ENCODE measurements around the gene LAPTM4A. TPM values are rescaled to one million over a fixed set of nuclear protein-coding genes. Genes with fewer than 3 reads are reported as not detected.

Gene LAPTM4A
- total RNA-seq, 2 donors from 2014 or later, result 285 to 291 TPM

- H3K27me3 ChIP-seq (ENCODE audit: control insufficient read depth, insufficient read depth, low read length, poor library complexity, severe bottlenecking), result peaks cover 7% of the 10 kb centered on the region
- H3K36me3 ChIP-seq (ENCODE audit: control insufficient read depth, insufficient read depth, low read length), result no peaks in the 10 kb centered on the region
- H3K9me3 ChIP-seq (ENCODE audit: control insufficient read depth, low read length), result no peaks in the 10 kb centered on the region
- TF ChIP-seq, protein P1, sequence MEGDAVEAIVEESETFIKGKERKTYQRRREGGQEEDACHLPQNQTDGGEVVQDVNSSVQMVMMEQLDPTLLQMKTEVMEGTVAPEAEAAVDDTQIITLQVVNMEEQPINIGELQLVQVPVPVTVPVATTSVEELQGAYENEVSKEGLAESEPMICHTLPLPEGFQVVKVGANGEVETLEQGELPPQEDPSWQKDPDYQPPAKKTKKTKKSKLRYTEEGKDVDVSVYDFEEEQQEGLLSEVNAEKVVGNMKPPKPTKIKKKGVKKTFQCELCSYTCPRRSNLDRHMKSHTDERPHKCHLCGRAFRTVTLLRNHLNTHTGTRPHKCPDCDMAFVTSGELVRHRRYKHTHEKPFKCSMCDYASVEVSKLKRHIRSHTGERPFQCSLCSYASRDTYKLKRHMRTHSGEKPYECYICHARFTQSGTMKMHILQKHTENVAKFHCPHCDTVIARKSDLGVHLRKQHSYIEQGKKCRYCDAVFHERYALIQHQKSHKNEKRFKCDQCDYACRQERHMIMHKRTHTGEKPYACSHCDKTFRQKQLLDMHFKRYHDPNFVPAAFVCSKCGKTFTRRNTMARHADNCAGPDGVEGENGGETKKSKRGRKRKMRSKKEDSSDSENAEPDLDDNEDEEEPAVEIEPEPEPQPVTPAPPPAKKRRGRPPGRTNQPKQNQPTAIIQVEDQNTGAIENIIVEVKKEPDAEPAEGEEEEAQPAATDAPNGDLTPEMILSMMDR (conservative IDR thresholded peaks at IDR 0.05), result no peak
- 2 to 4% methylated on average over 5 to 10 of the region's 10 CpGs for WGBS, 2 experiments (ENCODE audit: insufficient coverage in 1 of 2, insufficient read length in 1 of 2)
- no peak for DNase-seq
- Mint-ChIP-seq H3K27ac (no peak overlapping the region), H3K4me1 (peaks cover 25% of the 10 kb centered on the region), H3K36me3 (ENCODE audit: low read depth) (no peaks in the 10 kb centered on the region), H3K9me3 (no peaks in the 10 kb centered on the region), H3K27me3 (ENCODE audit: insufficient read depth) (peaks cover 19% of the 10 kb centered on the region), H3K4me3 (no peak overlapping the region)
- H3K4me1 ChIP-seq (ENCODE audit: control insufficient read depth, insufficient read depth, low read length), result no peaks in the 10 kb centered on the region
- H3K27ac ChIP-seq (ENCODE audit: low read depth, low read length), result peak overlapping the region; percentile 94
- H3K4me3 ChIP-seq (ENCODE audit: low read length), result peak overlapping the region; percentile 97
- H3K9ac ChIP-seq (ENCODE audit: extremely low read depth, low read length, poor library complexity, severe bottlenecking), result peak overlapping the region; percentile 89
Observed at GRCh38 chr2:20052229-20052851, 912 bp upstream of the LAPTM4A start.

- Mint-ChIP-seq H3K4me1 (peaks cover 26% of the 10 kb centered on the region), H3K4me3 (no peak overlapping the region), H3K27me3 (ENCODE audit: insufficient read depth) (peaks cover 6% of the 10 kb centered on the region), H3K36me3 (ENCODE audit: low read depth) (peaks cover 3% of the 10 kb centered on the region), H3K9me3 (no peaks in the 10 kb centered on the region), H3K27ac (no peak overlapping the region)
- Histone ChIP-seq H3K4me1 (ENCODE audit: control insufficient read depth, insufficient read depth, low read length) (no peaks in the 10 kb centered on the region), H3K36me3 (ENCODE audit: control insufficient read depth, insufficient read depth, low read length) (no peaks in the 10 kb centered on the region), H3K27me3 (ENCODE audit: control insufficient read depth, insufficient read depth, low read length, poor library complexity, severe bottlenecking) (no peaks in the 10 kb centered on the region), H3K9ac (ENCODE audit: extremely low read depth, low read length, poor library complexity, severe bottlenecking) (peak overlapping the region; percentile 89), H3K27ac (ENCODE audit: low read depth, low read length) (peak overlapping the region; percentile 81), H3K9me3 (ENCODE audit: control insufficient read depth, low read length) (no peaks in the 10 kb centered on the region), H3K4me3 (ENCODE audit: low read length) (peak overlapping the region; percentile 97)
- DNase-seq, result peak; percentile 87
- TF ChIP-seq, protein P1 (conservative IDR thresholded peaks at IDR 0.05), result peak; percentile 33
- 0% methylated on average over 21 to 47 of the region's 47 CpGs for WGBS, 2 experiments (ENCODE audit: insufficient coverage in 1 of 2, insufficient read length in 1 of 2)
Observed at GRCh38 chr2:20050646-20051531, 539 bp downstream of the LAPTM4A start.

- Histone ChIP-seq H3K27me3 (ENCODE audit: control insufficient read depth, insufficient read depth, low read length, poor library complexity, severe bottlenecking) (no peaks in the 10 kb centered on the region), H3K4me3 (ENCODE audit: low read length) (peak overlapping the region; percentile 97), H3K9ac (ENCODE audit: extremely low read depth, low read length, poor library complexity, severe bottlenecking) (peak overlapping the region; percentile 89), H3K4me1 (ENCODE audit: control insufficient read depth, insufficient read depth, low read length) (no peaks in the 10 kb centered on the region), H3K9me3 (ENCODE audit: control insufficient read depth, low read length) (no peaks in the 10 kb centered on the region), H3K27ac (ENCODE audit: low read depth, low read length) (peak overlapping the region; percentile 81), H3K36me3 (ENCODE audit: control insufficient read depth, insufficient read depth, low read length) (no peaks in the 10 kb centered on the region)
- DNase-seq, result no peak
- Mint-ChIP-seq H3K36me3 (ENCODE audit: low read depth) (peaks cover 3% of the 10 kb centered on the region), H3K27me3 (ENCODE audit: insufficient read depth) (peaks cover 2% of the 10 kb centered on the region), H3K4me3 (no peak overlapping the region), H3K9me3 (no peaks in the 10 kb centered on the region), H3K4me1 (peaks cover 26% of the 10 kb centered on the region), H3K27ac (no peak overlapping the region)
- TF ChIP-seq, protein P1 (conservative IDR thresholded peaks at IDR 0.05), result no peak
- 0 to 2% methylated on average over 2 to 10 of the region's 10 CpGs for WGBS, 2 experiments (ENCODE audit: insufficient coverage in 1 of 2, insufficient read length in 1 of 2)
Observed at GRCh38 chr2:20050104-20050645, 1.3 kb downstream of the LAPTM4A start.

Data from endodermal cell (in vitro differentiated cells).